Measurements from ENCODE around the gene AKR1C2. TPM values are rescaled to one million over a fixed set of nuclear protein-coding genes. Genes with fewer than 3 reads are reported as not detected.
"Not testable (repeated sequence)": the region's sequence is repeated elsewhere in the genome, so short reads cannot be mapped to it uniquely, and the experiment has no call there.

The AKR1C2 gene
- total RNA-seq, 2 experiments from 2014 or later, result 0.17 TPM; not detected in 1

DNA sequence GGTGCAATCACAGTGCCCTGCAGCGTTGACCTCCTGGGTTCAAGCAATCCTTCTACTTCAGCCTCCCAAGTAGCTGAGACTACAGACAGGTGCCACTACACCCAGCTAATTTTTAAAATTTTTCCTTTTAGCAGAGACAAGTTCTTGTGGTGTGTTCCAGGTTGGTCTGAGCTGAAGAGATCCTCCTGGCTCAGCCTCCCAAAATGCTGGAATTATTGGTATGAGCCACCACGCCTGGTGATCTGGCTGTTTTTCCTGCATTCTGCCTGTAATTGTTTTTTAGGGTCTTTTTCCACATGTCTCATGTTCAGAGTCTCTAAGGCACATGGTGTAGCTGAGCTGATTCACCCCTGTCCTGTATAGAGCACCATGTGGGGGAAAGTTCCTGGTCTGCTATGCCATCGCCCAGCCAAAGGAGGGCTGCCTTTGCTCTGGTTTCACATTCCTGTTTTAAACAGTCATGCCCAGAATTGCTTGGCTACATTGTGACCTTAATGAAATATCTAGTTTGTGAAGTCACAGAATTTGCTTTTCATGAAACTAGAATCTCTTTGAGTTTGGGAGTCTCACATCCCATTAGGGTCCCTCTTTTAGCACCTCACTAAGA, 15.1 kb upstream of the AKR1C2 start:
- not testable (repeated sequence) for H3K27ac Mint-ChIP-seq, H3K4me3 Mint-ChIP-seq

DNA sequence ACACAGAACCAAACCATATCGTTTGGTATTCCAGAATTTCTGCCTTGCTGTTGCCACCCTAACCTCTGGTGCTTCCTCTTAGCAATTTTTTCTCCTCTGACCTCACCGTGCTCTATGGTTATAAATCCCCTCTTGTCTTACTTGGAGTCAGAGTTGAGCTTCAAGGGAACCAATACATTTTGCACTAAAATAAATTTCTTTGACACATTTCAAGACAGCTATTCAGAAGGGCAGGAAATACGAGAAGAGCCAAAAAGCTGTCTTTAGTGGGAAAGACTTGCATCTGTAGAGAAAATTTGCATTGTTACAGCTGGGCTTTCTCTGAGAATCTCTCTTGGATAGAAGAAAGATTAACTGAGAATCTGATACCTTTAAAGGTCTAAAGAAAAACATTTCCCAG, 14.5 kb upstream of the AKR1C2 start:
- DNase-seq, result no peak
- Mint-ChIP-seq H3K36me3 (ENCODE audit: low read depth) (no peaks in the 10 kb centered on the region), H3K4me3 (no peak overlapping the region), H3K27ac (no peak overlapping the region), H3K4me1 (no peaks in the 10 kb centered on the region), H3K27me3 (no peaks in the 10 kb centered on the region), H3K9me3 (no peaks in the 10 kb centered on the region)
- ChIA-PET CTCF (no interaction called here), POLR2A (no interaction called here)

More for the DNA sequence above, 15.1 kb upstream of the AKR1C2 start:
- POLR2A ChIA-PET; H3K4me1 Mint-ChIP-seq; H3K9me3 Mint-ChIP-seq; DNase-seq; CTCF ChIA-PET; H3K27me3 Mint-ChIP-seq; H3K36me3 Mint-ChIP-seq (ENCODE audit: low read depth): not testable (repeated sequence)

DNA sequence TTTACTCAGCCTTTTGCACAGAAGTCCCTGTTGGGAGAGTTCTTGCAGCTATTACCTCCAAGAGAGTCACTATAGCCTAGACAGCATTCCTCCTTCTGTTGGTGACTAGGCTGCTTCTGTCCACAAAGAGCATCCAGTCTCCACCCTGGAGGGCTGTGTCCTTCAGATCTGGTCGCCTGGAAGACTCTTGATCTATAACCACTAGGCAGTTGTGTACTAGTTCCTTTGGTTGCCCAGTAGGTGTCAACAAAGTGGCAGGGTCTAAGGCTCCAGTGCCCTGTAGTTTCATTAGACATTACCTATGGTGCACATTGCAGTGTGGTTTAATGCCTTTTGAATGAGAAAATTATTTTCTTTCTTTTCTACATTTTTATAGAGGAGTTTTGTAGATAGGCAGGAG, 11.3 kb upstream of the AKR1C2 start:
- no peak overlapping the region for H3K4me3 Mint-ChIP-seq
- no peaks in the 10 kb centered on the region for H3K9me3 Mint-ChIP-seq
- H3K36me3 Mint-ChIP-seq (ENCODE audit: low read depth), result no peaks in the 10 kb centered on the region
- ChIA-PET POLR2A (no interaction called here), CTCF (no interaction called here)
- no peak for DNase-seq
- H3K4me1 Mint-ChIP-seq, result no peaks in the 10 kb centered on the region
- H3K27ac Mint-ChIP-seq, result no peak overlapping the region
- H3K27me3 Mint-ChIP-seq, result peaks cover 4% of the 10 kb centered on the region

DNA sequence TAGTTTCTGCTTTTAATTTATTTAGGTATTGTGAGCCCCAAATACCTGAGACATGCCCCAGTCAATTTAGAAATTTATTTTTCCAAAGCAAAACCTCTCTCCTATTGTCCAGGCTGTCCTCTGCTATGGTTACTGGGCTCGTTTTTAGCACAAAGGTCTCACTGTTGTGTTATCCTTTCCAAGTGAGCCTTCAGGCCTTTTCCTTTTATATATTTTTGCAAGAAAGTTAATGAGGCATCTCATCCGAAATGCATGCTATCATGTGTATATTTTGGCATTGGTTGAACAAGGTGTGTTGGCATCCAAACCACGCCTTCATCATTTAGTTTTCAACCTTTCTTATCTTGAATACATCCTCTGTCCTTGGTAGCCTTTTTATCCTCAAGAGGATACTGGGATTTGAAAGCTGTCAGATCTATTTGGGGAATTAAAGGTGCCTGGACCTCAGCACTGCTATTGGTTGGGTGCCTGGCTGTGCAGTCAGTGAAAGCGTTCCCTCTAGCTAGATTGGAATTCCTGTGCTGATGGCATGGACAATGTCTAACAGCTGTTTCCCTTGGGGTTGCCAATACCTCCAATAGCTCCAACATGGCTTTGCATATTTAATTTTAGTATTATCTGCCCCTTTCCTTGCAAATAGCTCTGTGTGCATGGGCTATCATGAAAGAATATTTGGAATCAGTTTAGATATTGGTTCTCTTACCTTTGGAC, 10.7 kb upstream of the AKR1C2 start:
- H3K9me3 Mint-ChIP-seq; CTCF ChIA-PET; H3K4me3 Mint-ChIP-seq; POLR2A ChIA-PET; H3K36me3 Mint-ChIP-seq (ENCODE audit: low read depth); H3K27me3 Mint-ChIP-seq; H3K4me1 Mint-ChIP-seq; H3K27ac Mint-ChIP-seq; DNase-seq: not testable (repeated sequence)

DNA sequence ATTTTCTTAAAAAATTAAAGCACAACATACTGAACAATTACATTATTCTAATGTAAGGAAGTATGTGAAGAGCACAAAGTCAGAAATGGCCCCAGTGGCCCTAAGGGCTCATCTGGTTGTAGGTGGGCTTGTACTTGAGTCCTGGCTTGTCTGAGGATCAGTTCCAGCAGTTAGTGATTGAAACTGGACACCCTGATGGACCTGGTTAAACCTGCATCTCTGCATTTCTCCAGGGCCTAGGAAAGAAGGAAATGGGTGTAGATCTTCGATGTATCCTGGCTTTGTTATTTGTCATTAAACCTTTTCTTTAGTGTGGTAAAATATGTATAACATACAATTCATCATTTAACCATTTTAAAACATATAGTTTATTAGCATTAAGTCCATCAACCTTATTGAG, 9.7 kb upstream of the AKR1C2 start:
- ChIA-PET CTCF (no interaction called here), POLR2A (no interaction called here)
- Mint-ChIP-seq H3K4me3 (no peak overlapping the region), H3K9me3 (no peaks in the 10 kb centered on the region), H3K27ac (no peak overlapping the region), H3K4me1 (no peaks in the 10 kb centered on the region), H3K36me3 (ENCODE audit: low read depth) (no peaks in the 10 kb centered on the region), H3K27me3 (peaks cover 4% of the 10 kb centered on the region)
- no peak for DNase-seq

DNA sequence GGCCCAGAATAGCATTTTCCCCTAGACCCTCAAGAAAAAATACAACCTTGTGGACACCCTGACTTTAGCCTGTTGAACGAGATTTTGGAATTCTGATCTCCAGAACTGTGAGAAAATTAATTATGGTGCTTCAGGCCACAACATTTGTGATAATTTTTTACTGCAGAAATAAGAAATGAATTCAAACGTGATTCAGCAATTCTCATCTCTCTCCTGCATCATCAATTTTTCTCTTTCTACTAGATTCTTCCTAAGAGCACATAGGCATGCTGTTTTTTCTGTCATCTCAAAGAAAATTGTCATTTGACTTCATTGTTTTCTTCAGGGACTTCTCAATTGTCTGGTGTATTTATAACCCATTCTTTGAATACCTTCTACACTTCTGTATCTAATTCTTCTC, 8.9 kb upstream of the AKR1C2 start:
- no peak overlapping the region for H3K4me3 Mint-ChIP-seq
- H3K9me3 Mint-ChIP-seq, result no peaks in the 10 kb centered on the region
- H3K4me1 Mint-ChIP-seq, result no peaks in the 10 kb centered on the region
- POLR2A ChIA-PET, result no interaction called here
- CTCF ChIA-PET, result no interaction called here
- no peaks in the 10 kb centered on the region for H3K36me3 Mint-ChIP-seq (ENCODE audit: low read depth)
- H3K27me3 Mint-ChIP-seq, result peaks cover 4% of the 10 kb centered on the region
- no peak overlapping the region for H3K27ac Mint-ChIP-seq
- DNase-seq, result no peak

DNA sequence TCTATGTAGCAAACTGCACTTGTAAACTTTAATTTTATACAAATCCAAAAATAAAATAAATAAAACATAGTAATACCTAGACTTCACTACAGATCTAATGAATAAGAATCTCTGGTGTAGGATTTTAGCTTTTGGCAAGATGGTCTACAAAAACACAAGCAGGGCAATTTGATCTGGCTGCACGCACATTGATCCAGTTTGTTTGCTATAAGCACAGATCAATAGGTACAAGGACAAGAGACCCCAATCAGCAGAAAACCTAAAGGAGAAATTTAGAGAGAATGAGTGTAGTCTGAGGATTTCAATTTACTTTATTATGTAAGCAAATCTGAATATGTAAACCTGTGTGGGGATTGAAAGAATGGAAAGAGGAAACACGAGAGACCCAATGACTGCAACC, 7.7 kb upstream of the AKR1C2 start:
- POLR2A ChIA-PET; CTCF ChIA-PET; H3K4me3 Mint-ChIP-seq; DNase-seq; H3K36me3 Mint-ChIP-seq (ENCODE audit: low read depth); H3K27ac Mint-ChIP-seq; H3K27me3 Mint-ChIP-seq; H3K9me3 Mint-ChIP-seq; H3K4me1 Mint-ChIP-seq: not testable (repeated sequence)

DNA sequence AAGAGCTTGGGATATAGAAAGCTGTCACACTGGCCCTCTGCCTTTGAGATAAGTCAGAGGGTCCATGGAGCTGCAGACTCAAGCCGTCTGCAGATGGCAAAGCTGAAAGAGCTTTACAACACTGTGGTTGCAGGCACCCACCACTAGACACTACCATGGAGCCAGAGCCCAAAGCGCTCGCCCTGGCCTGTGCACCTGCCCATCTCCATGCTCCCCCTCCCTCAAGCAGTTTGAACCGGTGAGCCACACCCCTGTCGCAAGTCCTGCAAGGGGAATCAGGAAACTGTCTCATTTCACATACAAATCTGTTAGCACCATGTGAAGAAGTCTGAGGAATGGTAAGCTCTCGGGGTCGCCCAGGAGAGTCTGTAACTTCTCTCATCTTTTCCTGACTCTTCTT, 6.4 kb upstream of the AKR1C2 start:
- H3K36me3 Mint-ChIP-seq (ENCODE audit: low read depth); H3K27me3 Mint-ChIP-seq; POLR2A ChIA-PET; H3K9me3 Mint-ChIP-seq; H3K4me3 Mint-ChIP-seq; H3K4me1 Mint-ChIP-seq; DNase-seq; H3K27ac Mint-ChIP-seq: not testable (repeated sequence)
- CTCF ChIA-PET, result interaction anchor here (0.8 kb wide), 1 partner anchor 99 kb away, joined by 4 read pairs; no protein-coding TSS in a partner anchor

DNA sequence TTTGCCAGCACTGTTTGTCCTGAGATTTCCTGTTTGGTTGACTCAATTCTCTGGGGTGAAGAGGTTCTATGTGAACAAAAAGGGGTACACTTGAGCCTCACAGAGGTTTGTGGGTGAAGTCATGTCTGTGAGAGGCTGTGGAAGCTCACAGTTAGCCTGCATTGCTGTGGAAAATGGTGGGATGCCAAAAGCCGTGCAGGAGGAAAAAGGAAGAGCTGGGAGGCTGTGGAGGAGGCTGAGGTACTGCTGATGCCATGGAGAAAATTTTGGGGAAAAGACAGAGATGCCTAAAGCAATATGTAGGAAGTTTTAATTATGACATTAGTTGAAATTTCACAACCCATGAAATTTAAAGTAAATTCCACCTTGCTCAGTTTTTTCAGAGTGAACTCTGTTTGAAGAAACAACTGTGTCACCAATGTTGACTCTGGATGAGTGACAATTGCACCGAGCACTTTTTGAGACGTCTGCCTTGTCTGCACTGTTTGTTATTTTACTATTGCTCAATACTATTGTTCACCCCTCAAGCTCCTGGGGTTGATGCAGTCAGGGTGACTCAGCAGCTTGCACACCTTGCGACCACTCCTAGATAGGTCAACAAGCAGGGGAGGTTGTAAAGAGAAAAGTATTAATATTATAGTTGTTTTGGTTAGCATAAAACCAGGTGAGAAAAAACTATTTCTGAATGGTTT, 5.3 kb upstream of the AKR1C2 start:
- CTCF ChIA-PET; DNase-seq; H3K27me3 Mint-ChIP-seq; H3K9me3 Mint-ChIP-seq; H3K36me3 Mint-ChIP-seq (ENCODE audit: low read depth); POLR2A ChIA-PET; H3K4me1 Mint-ChIP-seq; H3K27ac Mint-ChIP-seq; H3K4me3 Mint-ChIP-seq: not testable (repeated sequence)

DNA sequence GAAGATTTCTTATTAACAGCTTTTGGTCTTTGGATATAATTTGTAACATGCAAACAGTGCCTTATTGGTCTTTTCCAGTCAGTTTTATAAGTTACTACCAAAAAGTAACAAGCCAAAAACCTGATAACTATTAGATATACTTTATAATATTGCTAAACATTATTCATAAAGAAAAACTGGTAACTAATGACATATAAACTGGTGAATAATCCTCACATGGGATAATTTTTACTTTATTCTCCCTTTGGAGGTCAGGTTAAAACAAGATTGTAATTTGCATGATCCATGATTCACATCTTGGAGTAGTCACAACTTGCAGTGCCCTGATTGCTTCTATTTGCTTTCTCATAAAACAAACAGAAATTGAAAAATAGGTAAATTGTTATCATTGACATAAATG, 844 bp upstream of the AKR1C2 start:
- POLR2A ChIA-PET; H3K9me3 Mint-ChIP-seq; H3K27ac Mint-ChIP-seq; CTCF ChIA-PET; H3K36me3 Mint-ChIP-seq (ENCODE audit: low read depth); H3K4me3 Mint-ChIP-seq; H3K4me1 Mint-ChIP-seq; H3K27me3 Mint-ChIP-seq; DNase-seq: not testable (repeated sequence)

DNA sequence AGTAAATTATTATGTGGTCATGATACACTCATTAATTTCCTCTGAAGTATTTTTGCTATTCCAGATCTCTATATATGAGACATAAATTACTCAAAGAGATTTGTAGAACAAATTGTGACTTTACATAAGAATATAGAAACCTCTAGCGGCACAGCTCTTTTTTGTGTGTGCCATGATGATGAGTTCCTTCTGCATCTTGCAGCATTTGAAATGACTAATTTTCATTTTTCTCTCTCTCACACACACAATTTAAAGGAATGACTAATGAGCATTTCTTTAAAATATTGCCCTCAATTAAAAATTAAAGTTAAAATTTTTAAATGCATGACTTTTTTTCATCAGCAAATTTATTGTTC, 351 bp upstream of the AKR1C2 start:
- H3K36me3 Mint-ChIP-seq (ENCODE audit: low read depth); DNase-seq; H3K4me1 Mint-ChIP-seq; CTCF ChIA-PET; POLR2A ChIA-PET; H3K9me3 Mint-ChIP-seq; H3K4me3 Mint-ChIP-seq; H3K27me3 Mint-ChIP-seq; H3K27ac Mint-ChIP-seq: not testable (repeated sequence)

DNA sequence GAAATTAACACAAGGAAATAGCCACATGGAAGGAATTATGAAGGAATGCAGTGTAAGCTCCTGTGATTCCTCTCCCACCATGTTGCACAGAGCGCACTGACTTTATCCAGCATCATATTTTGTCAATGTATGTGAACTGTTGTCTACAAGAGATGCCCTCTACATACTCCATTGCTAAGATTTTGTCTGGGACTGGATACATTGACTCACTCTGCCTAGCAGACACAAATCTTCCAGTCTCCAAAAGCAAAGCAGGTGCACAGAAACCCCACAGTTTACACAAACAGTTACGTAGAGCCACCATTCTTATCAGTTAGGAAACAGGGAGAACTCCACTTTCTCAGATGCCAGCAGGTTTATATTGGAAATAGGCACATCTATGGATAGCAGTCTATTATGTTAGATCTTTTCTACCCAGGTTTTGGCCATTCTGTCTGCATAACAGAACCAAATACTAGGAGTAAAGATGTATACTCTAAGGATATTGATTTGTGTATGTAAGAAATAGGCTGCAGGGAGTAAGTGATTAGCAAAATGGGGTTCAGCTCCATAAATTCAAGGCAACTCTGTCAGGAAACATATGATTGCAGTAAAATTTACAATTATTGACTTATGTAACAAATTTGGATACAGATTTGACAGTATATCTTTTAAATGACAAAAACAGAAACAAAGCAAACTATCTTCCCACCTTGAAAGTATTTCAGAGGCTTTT, 1.5 kb downstream of the AKR1C2 start:
- Mint-ChIP-seq H3K9me3 (no peaks in the 10 kb centered on the region), H3K27me3 (peaks cover 2% of the 10 kb centered on the region), H3K36me3 (ENCODE audit: low read depth) (no peaks in the 10 kb centered on the region), H3K27ac (no peak overlapping the region), H3K4me1 (no peaks in the 10 kb centered on the region), H3K4me3 (no peak overlapping the region)
- no peak for DNase-seq
- POLR2A ChIA-PET, result no interaction called here
- CTCF ChIA-PET, result interaction anchor here (0.6 kb wide), 1 partner anchor 17 kb away, joined by 3 read pairs; no protein-coding TSS in a partner anchor

DNA sequence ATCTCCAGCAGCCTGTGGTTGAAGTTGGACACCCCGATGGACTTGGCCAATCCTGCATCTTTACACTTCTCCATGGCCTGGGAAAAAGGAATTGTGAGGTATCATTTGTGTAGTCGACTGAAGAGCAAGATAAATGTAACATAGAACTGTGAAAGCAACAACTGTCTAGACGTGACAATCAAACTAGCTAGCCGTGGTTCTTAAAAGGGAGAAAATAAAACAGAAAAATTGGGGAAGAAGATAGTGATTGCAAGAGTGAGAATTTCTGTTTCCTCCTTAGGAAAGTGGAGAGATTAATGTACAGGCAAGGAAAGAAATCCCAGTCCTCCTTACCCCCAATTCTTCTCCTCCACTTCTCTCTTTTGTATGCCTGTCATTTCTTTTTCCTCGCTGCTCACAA, 5.0 kb downstream of the AKR1C2 start:
- no peak for DNase-seq
- Mint-ChIP-seq H3K4me3 (no peak overlapping the region), H3K4me1 (no peaks in the 10 kb centered on the region), H3K27ac (no peak overlapping the region), H3K36me3 (ENCODE audit: low read depth) (no peaks in the 10 kb centered on the region), H3K27me3 (no peaks in the 10 kb centered on the region), H3K9me3 (no peaks in the 10 kb centered on the region)
- ChIA-PET POLR2A (no interaction called here), CTCF (no interaction called here)

All from activated CD4-positive, alpha-beta T cell treated with anti-CD3 and anti-CD28 coated beads, Interleukin-2, amount 10 ng/mL, durations not matched to agents 7 days and 5 days (primary cell).